ENCODE measurements around the gene P2RX3. TPM values are rescaled to one million over a fixed set of nuclear protein-coding genes. Genes with fewer than 3 reads are reported as not detected.
A peak's percentile ranks its signal among the peaks of the same experiment; 100 is the strongest.

The P2RX3 gene
- total RNA-seq, 3 donors from 2014 or later = not detected

DNA sequence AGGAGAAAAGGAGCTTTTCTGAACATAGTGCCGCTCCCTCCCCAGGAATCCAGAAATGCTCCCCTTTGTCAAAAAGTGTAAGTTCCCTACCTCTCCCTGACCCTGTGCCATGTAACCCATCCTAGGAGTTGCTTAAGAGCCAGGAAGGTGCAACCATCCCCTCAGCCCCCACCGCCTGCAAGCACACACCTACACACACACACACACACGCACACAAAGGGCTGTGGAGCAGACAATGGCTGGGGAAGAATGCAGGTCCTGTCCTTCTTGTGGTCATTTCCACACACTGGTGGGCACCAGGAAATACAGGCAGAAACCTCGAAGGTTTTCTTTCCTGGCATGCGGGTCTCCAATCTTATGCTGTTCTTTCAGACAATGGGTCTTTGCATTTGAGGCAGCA is 1.2 kb downstream of the P2RX3 start:
- ATAC-seq (no peak), DNase-seq (no peak)
- H3K9me3 ChIP-seq = no peaks in the 10 kb centered on the region
- H3K4me1 ChIP-seq (ENCODE audit: low read depth) = peaks cover 11% of the 10 kb centered on the region
- intact Hi-C loops (cut with DNase I, micrococcal nuclease) = no loop called here
- no peaks in the 10 kb centered on the region for H3K36me3 ChIP-seq (ENCODE audit: low read depth)
- no peak overlapping the region for H3K4me3 ChIP-seq
- TF ChIP-seq, protein P1, sequence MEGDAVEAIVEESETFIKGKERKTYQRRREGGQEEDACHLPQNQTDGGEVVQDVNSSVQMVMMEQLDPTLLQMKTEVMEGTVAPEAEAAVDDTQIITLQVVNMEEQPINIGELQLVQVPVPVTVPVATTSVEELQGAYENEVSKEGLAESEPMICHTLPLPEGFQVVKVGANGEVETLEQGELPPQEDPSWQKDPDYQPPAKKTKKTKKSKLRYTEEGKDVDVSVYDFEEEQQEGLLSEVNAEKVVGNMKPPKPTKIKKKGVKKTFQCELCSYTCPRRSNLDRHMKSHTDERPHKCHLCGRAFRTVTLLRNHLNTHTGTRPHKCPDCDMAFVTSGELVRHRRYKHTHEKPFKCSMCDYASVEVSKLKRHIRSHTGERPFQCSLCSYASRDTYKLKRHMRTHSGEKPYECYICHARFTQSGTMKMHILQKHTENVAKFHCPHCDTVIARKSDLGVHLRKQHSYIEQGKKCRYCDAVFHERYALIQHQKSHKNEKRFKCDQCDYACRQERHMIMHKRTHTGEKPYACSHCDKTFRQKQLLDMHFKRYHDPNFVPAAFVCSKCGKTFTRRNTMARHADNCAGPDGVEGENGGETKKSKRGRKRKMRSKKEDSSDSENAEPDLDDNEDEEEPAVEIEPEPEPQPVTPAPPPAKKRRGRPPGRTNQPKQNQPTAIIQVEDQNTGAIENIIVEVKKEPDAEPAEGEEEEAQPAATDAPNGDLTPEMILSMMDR (IDR thresholded peaks at IDR 0.05) = no peak

DNA sequence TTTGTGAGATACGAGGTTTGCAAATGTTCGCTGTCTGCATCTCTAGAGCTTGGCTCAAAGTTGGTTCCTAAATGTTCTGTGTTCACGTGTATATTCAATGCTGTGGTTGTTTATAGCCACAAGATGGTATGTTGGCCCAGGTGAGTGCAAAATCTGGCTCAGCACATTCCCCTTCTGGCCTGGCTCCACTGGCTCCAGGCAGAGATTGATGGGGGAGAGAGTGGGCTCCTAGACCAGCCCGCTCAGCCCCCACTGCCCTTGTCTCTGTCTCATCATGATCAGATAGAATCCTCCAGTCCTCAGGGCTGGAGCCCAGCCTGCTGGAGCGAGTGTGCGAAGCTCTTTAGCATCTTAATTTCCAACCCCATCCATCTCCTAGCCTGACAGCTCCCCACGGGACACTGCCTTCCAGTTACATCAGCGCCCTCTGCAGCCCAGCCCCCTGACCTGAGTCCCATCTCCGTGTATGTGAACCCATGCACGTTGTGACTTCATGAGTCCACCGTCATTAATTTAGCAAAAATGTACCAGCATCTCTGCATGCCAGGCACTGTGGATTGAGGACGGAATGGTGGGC is 2.0 kb downstream of the P2RX3 start:
- Histone ChIP-seq H3K4me1 (ENCODE audit: low read depth) (peaks cover 3% of the 10 kb centered on the region), H3K4me3 (no peak overlapping the region), H3K9me3 (no peaks in the 10 kb centered on the region), H3K36me3 (ENCODE audit: low read depth) (no peaks in the 10 kb centered on the region)
- TF ChIP-seq, protein P1 (IDR thresholded peaks at IDR 0.05) = no peak
- DNase-seq (peak in 1 of 3 donors; percentile 44), ATAC-seq (no peak)
- intact Hi-C loops (cut with DNase I, micrococcal nuclease) = loop anchor here in 1 of 2 donors (10.0 kb wide), 1 partner anchor 305 kb away; the partner anchor contains the start of gene YPEL4

DNA sequence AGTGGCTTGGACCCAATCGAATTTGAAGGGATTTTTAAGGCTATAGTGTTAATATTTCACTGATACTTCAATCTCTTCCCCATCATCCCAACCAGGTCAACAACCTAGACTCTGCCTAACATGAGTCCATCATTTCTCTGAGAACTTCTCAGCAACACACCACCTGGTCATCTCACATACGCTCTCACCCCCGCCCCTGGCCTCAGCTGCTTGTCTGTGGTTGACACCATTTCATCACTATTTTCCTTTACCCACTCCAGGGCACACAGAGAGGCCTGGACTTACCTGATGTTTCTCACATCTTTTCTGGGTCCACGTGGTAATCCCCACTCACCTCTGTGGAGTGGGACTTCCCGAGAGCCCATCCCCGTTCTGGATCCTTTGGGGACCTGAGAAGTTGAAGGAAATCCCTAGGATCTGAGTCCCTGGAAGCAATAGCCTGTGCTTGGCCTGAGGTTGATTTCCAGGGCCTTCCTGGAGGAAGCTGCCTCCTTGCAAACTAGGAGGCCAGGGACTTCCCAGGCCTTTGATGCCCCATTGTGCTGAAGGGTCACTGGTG is 3.2 kb downstream of the P2RX3 start:
- H3K36me3 ChIP-seq (ENCODE audit: low read depth) = no peaks in the 10 kb centered on the region
- no peak for ATAC-seq

DNA sequence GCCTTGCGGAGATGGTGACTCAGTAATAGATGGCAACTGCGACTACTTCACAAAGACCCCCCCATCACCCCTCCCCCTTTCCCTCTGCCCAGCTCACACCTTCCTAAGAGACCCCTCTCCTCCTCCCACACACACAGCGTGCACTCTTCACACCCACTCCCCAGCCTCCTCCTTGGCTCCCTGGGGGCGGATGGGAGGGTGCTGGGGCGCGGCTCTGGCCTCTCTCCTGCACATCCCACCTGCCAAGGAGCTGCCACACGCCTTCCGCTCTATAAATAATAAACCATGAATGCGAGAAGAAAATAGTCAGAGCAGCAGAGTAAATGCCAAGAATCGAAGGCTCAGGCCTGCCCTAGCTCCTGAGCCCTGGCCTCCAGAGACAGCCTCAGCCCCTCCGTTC is 4.5 kb downstream of the P2RX3 start:
- DNase-seq = no peak
- intact Hi-C loops (cut with DNase I, micrococcal nuclease) = loop anchor here in 1 of 2 donors (10.0 kb wide), 1 partner anchor 302 kb away; the partner anchor contains the start of gene YPEL4

More for the DNA sequence above, 3.2 kb downstream of the P2RX3 start:
- TF ChIP-seq, protein P1 (IDR thresholded peaks at IDR 0.05) = no peak
- no peak for DNase-seq
- Histone ChIP-seq H3K4me3 (no peak overlapping the region), H3K9me3 (no peaks in the 10 kb centered on the region), H3K4me1 (ENCODE audit: low read depth) (peaks cover under 1% of the 10 kb centered on the region)
- intact Hi-C loops (cut with DNase I, micrococcal nuclease) = loop anchor here in 1 of 2 donors (10.0 kb wide), 1 partner anchor 303 kb away; the partner anchor contains the start of gene YPEL4

DNA sequence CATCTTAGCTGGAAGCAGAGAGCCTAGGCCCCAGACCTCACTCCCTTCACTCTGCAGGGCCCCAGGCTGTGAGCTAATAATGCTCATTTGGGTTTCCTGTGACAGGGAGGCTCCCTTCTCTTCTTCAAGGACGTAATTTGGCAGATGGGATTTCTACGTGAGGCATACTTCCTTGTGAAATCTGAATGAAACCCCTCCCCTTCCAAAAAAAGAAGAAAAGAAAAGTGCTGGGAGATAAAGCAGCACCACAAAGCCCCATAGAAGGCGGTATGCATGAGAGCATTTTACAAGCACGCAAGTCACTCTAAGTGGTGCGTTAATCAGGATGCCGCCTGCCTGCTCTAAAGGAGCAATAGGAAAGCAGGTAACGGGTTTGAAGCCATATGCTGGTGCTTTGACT is 5.7 kb downstream of the P2RX3 start:
- no peak for ATAC-seq
- H3K4me1 ChIP-seq (ENCODE audit: low read depth) = no peaks in the 10 kb centered on the region
- TF ChIP-seq, protein P1 (IDR thresholded peaks at IDR 0.05) = no peak
- intact Hi-C loops (cut with DNase I, micrococcal nuclease) = loop anchor here in 1 of 2 donors (10.0 kb wide), 1 partner anchor 301 kb away; the partner anchor contains the start of gene YPEL4
- H3K4me3 ChIP-seq = no peak overlapping the region
- no peak for DNase-seq
- H3K9me3 ChIP-seq = no peaks in the 10 kb centered on the region
- no peaks in the 10 kb centered on the region for H3K36me3 ChIP-seq (ENCODE audit: low read depth)

More for the DNA sequence above, 4.5 kb downstream of the P2RX3 start:
- Histone ChIP-seq H3K36me3 (ENCODE audit: low read depth) (no peaks in the 10 kb centered on the region), H3K4me3 (no peak overlapping the region), H3K9me3 (no peaks in the 10 kb centered on the region), H3K4me1 (ENCODE audit: low read depth) (no peaks in the 10 kb centered on the region)
- TF ChIP-seq, protein P1 (IDR thresholded peaks at IDR 0.05) = no peak
- ATAC-seq = no peak
